Fibroblast of the aortic adventitia (primary cell): Measurements from ENCODE around the gene EMP1. TPM values are rescaled to one million over a fixed set of nuclear protein-coding genes. Genes with fewer than 3 reads are reported as not detected.

Experiments used
- DNase-seq: peaks from one replicate; pipeline ENCODE4 v3.0.0-alpha.2; 2010; ENCODE audit warnings: low read depth
- H3K4me3 ChIP-seq: 2 replicates; pipeline ENCODE4 v1.5.1; 2011; ENCODE audit warnings: low read depth, mild to moderate bottlenecking, control low read depth, low read length, moderate library complexity
- total RNA-seq: library from RNA; depleted of rRNA; stranded (reverse); fragments of >200 nt; gene quantifications from 2 replicates; pipeline ENCODE4 v1.2.3, GENCODE V29; 2012; ENCODE audit warnings: low replicate concordance
- TF ChIP-seq, protein P1 (sequence below): IDR thresholded peaks from 2 replicates; pipeline ENCODE4 v1.5.1; 2011; ENCODE audit warnings: mild to moderate bottlenecking, low read length, control low read depth, inconsistent platforms; ENCODE audit not compliant: insufficient read depth

Gene EMP1
- total RNA-seq, 1 donor = 244 TPM

- TF ChIP-seq, protein P1, sequence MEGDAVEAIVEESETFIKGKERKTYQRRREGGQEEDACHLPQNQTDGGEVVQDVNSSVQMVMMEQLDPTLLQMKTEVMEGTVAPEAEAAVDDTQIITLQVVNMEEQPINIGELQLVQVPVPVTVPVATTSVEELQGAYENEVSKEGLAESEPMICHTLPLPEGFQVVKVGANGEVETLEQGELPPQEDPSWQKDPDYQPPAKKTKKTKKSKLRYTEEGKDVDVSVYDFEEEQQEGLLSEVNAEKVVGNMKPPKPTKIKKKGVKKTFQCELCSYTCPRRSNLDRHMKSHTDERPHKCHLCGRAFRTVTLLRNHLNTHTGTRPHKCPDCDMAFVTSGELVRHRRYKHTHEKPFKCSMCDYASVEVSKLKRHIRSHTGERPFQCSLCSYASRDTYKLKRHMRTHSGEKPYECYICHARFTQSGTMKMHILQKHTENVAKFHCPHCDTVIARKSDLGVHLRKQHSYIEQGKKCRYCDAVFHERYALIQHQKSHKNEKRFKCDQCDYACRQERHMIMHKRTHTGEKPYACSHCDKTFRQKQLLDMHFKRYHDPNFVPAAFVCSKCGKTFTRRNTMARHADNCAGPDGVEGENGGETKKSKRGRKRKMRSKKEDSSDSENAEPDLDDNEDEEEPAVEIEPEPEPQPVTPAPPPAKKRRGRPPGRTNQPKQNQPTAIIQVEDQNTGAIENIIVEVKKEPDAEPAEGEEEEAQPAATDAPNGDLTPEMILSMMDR = no peak
- H3K4me3 ChIP-seq = peak overlapping the region; percentile 37
- DNase-seq = no peak
Measured at GRCh38 chr12:13206560-13206897, 10.0 kb downstream of the EMP1 start.

DNA sequence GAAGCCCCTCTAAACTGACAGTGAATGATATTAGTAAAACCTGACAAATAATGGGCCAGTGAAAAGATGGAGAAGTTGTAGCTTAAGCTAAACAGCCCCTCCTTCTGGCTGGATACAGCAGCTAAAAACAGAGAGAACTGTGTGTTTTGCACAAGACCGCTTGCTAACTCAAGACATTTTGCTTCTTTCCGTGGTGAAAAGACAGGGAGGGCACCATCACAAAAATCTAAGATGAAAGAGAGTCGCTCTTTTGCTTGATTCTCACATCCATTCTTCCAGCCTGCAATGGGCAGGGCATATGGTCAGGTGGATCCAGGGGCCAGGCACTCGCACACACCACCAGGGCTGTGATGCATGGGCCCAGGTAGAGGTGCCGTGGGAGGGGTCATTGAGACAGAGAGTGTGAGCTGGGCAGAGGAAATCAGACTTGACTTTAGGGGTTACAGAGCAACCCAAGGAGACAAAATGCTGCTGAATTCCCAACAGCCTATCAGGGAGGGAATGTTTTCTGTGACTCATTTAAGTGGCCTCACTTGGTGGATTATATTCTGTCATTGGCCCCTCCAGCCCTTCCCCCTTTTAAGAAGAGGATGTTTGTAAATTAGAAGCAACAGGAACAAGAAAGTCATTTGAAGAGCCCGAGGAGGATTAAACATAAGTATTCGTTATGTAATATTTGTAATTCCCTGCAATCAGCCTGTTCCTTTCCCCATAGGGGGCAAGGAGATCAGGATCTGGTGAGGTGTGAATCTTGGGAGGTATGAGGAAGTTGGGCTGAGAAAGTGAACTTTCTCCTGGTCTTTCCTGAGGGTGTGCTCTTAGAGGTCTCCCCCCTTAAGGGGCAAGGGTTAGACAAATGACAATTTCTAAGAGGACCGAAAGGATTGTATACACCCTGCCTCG is 12.3 kb downstream of the EMP1 start:
- peak; percentile 53 for DNase-seq
- peak overlapping the region; percentile 22 for H3K4me3 ChIP-seq
- TF ChIP-seq, protein P1 = peak; percentile 54

DNA sequence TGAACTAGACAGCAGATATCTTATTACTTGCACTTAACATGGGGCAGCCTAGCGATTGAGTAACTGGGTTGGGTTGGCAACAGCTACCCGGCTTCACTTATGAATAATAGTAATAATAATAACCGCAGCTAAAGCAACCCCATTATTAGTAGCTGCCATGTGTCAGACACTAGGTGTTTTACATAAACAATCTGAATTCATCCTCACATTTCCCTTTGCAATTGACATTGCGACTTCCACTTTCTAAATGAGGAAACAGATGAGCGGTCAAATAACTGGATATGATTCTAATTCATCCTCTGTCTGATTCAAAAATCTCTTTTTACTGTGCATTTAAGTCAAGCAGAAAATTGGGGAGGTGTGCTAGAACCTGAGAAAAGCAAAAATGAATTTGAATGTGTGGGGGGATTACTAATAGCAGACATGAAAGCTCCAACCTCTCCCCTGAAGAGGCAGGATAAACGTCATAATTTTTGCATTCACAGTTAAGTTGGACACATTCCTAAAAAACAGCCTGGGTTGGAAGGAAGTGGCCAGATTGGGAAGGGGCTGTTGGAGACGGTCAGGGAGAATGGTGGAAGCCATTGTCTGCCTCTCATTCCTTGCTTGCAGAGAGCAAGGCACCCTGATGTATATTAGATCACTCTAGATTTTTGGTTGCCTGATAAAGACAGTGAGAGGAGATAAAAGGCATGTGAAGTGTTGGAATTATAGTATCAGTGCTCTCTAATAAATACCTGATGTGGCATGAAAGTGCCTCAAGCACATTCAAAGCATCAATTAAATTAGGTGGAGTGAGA is 13.1 kb downstream of the EMP1 start:
- TF ChIP-seq, protein P1 = no peak
- peak; percentile 53 for DNase-seq
- H3K4me3 ChIP-seq = no peak overlapping the region

- no peak overlapping the region for H3K4me3 ChIP-seq
- DNase-seq = no peak
- TF ChIP-seq, protein P1 = no peak
Measured at GRCh38 chr12:13210236-13211190, 14.0 kb downstream of the EMP1 start.

GRCh38 chr12:13211191-13211858 is 14.8 kb downstream of the EMP1 start:
- H3K4me3 ChIP-seq = no peak overlapping the region
- TF ChIP-seq, protein P1 = no peak
- peak; percentile 41 for DNase-seq
